PC-9 (cell line): Measurements from ENCODE around the gene SRP9. TPM values are rescaled to one million over a fixed set of nuclear protein-coding genes. Genes with fewer than 3 reads are reported as not detected.

Experiments used
- BruUV-seq: library from RNA; stranded (reverse); fragments of 400-500 nt; replicated peaks from 2 replicates; lab custom pipeline; 2021; lab: Mats Ljungman, UMichigan
- CTCF ChIA-PET: fragments of 300-600 bp; sonication (Branson Sonifier 250); formaldehyde crosslinking; loops from one replicate; lab custom pipeline; 2022; ENCODE audit warnings: antibody characterized with exemption; lab: Charles Lee
- POLR2A ChIA-PET: fragments of 300-600 bp; sonication (Branson Sonifier 250); formaldehyde crosslinking; loops from one replicate; lab custom pipeline; 2022; ENCODE audit warnings: antibody characterized with exemption; ENCODE audit not compliant: unreplicated experiment; lab: Charles Lee
- DNase-seq, 2 experiments: peaks; one replicate each; pipeline versions ENCODE4 v3.0.0 to v3.0.0-alpha.2; 2015 to 2022; ENCODE audit warnings: mixed read lengths in 1 of 2
- H2AFZ ChIP-seq: fragments of 200-600 bp; sonication (generic); 2 replicates; pipeline ENCODE4 v1.8.1; 2017; ENCODE audit warnings: antibody characterized with exemption
- H3F3A ChIP-seq: fragments of 200-600 bp; sonication (generic); 2 replicates; pipeline ENCODE4 v1.8.1; 2017; ENCODE audit warnings: antibody characterized with exemption, mild to moderate bottlenecking, low read depth; ENCODE audit not compliant: insufficient read depth
- H3K27ac ChIP-seq: fragments of 200-600 bp; sonication (generic); 2 replicates; pipeline ENCODE4 v1.6.1; 2016; ENCODE audit warnings: mixed run types
- H3K27me3 ChIP-seq: fragments of 200-600 bp; sonication (generic); 2 replicates; pipeline ENCODE4 v1.6.1; 2016; ENCODE audit warnings: low read depth, mixed run types; ENCODE audit not compliant: insufficient read depth
- H3K36me3 ChIP-seq: fragments of 200-600 bp; sonication (generic); 2 replicates; pipeline ENCODE4 v1.6.1; 2016; ENCODE audit warnings: low read depth, mixed run types
- H3K4me1 ChIP-seq: fragments of 200-600 bp; sonication (generic); replicated peaks from 2 replicates; pipeline ENCODE4 v1.6.1; 2016; ENCODE audit warnings: mixed run types; ENCODE audit not compliant: insufficient read depth
- H3K4me2 ChIP-seq: fragments of 200-600 bp; sonication (generic); 2 replicates; pipeline ENCODE4 v1.6.1; 2017; ENCODE audit warnings: mixed run types
- H3K4me3 ChIP-seq: fragments of 200-600 bp; sonication (generic); 2 replicates; pipeline ENCODE4 v1.6.1; 2016; ENCODE audit warnings: mixed run types
- H3K79me2 ChIP-seq: fragments of 200-600 bp; sonication (generic); 2 replicates; pipeline ENCODE4 v1.6.1; 2017; ENCODE audit warnings: low read depth, mixed run types
- H3K9me2 ChIP-seq: fragments of 200-600 bp; sonication (generic); 2 replicates; pipeline ENCODE4 v1.8.1; 2017; ENCODE audit warnings: mild to moderate bottlenecking; ENCODE audit not compliant: insufficient read depth
- H3K9me3 ChIP-seq: fragments of 200-600 bp; sonication (generic); 2 replicates; pipeline ENCODE4 v1.8.1; 2016; ENCODE audit warnings: low read depth; ENCODE audit not compliant: insufficient read depth
- H4K20me1 ChIP-seq: fragments of 200-600 bp; sonication (generic); 2 replicates; pipeline ENCODE4 v1.8.1; 2017; ENCODE audit not compliant: insufficient read depth
- EZH2 ChIP-seq: fragments of 200-600 bp; sonication (generic); IDR thresholded peaks from 2 replicates; pipeline ENCODE4 v1.8.0; 2017; ENCODE audit warnings: antibody characterized with exemption, low read depth
- intact Hi-C: fragments of 100-400 bp; cut with micrococcal nuclease; formaldehyde crosslinking; loops from one replicate; pipeline ENCODE4 v1.10.0; 2022; ENCODE audit not compliant: unreplicated experiment
- total RNA-seq: library from RNA; stranded (reverse); gene quantifications from 2 replicates; pipeline ENCODE4 v1.2.3, GENCODE V29; 2021
- TF ChIP-seq, protein P1 (sequence below): fragments of 200-600 bp; sonication (generic); conservative IDR thresholded peaks from 2 replicates; pipeline ENCODE4 v1.6.1; 2017; ENCODE audit warnings: mixed run types, antibody characterized with exemption, mild to moderate bottlenecking, moderate library complexity

Gene SRP9
- total RNA-seq, 1 experiment from 2014 or later, result 406 TPM

DNA sequence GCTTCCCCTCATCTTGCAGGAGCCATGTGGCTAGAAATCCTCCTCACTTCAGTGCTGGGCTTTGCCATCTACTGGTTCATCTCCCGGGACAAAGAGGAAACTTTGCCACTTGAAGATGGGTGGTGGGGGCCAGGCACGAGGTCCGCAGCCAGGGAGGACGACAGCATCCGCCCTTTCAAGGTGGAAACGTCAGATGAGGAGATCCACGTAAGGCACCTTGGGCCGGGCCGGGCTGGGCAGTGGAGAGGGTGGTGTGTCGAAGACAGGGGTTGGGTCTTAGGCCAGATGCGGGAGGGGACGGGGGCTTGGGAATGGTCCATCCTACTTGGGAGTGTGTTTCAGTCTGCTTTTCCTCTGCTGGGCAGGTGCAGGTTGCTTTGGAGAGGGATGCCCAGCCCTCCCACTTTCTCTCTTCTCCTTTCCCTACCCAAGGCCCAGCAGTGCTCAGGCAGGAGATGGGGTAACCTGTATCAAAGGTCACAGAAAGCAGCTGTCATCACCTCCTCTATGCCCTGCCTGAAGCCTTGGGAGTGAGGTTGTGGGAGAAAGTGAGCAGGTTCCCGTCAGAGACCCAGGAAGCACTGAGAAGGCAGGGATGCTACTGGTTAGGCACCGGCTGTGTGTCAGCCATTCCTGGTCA lies 51.2 kb downstream of the SRP9 start:
- Histone ChIP-seq H3K79me2 (peaks cover 36% of the 10 kb centered on the region), H3K27me3 (no peaks in the 10 kb centered on the region), H3F3A (peaks cover 6% of the 10 kb centered on the region; the same call in 1 of the 2 replicates), H3K4me2 (no peak overlapping the region), H3K4me1 (no peaks in the 10 kb centered on the region), H2AFZ (no peak overlapping the region), H3K9me3 (no peaks in the 10 kb centered on the region), H3K27ac (no peak overlapping the region), H4K20me1 (peaks cover 9% of the 10 kb centered on the region; the same call in 1 of the 2 replicates), H3K36me3 (peaks cover 35% of the 10 kb centered on the region), H3K4me3 (no peak overlapping the region), H3K9me2 (no peaks in the 10 kb centered on the region)
- TF ChIP-seq EZH2, result no peak
- TF ChIP-seq, protein P1, sequence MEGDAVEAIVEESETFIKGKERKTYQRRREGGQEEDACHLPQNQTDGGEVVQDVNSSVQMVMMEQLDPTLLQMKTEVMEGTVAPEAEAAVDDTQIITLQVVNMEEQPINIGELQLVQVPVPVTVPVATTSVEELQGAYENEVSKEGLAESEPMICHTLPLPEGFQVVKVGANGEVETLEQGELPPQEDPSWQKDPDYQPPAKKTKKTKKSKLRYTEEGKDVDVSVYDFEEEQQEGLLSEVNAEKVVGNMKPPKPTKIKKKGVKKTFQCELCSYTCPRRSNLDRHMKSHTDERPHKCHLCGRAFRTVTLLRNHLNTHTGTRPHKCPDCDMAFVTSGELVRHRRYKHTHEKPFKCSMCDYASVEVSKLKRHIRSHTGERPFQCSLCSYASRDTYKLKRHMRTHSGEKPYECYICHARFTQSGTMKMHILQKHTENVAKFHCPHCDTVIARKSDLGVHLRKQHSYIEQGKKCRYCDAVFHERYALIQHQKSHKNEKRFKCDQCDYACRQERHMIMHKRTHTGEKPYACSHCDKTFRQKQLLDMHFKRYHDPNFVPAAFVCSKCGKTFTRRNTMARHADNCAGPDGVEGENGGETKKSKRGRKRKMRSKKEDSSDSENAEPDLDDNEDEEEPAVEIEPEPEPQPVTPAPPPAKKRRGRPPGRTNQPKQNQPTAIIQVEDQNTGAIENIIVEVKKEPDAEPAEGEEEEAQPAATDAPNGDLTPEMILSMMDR, result no peak
- no peak for DNase-seq
- ChIA-PET CTCF (interaction anchor here (0.6 kb wide), 1 partner anchor 95 kb away, joined by 4 read pairs; no protein-coding TSS in a partner anchor), POLR2A (interaction anchor here (0.6 kb wide), 1 partner anchor 52 kb away, joined by 4 read pairs; the partner anchor contains the start of gene SRP9)
- intact Hi-C loops, result no loop called here
- no TSS peak for BruUV-seq

DNA sequence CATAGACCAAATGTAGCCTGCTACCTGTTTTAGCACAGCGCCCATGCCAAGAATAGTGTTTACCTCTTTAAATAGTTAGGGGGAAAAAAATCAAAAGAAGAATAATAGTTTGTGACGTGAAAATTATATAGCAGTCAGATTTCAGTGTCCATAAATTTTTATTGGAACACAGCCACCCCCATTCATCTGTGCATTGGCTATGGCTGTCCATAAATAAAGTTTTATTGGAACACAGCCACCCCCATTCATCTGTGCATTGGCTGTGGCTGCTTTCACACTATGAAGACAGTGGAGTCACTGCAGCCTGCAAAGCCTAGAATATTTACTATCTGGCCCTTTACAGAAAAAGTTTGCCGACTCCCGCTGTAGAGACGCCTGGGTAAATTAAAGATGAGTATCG lies 53.2 kb downstream of the SRP9 start:
- peaks cover 18% of the 10 kb centered on the region for H3K79me2 ChIP-seq
- POLR2A ChIA-PET, result no interaction called here
- intact Hi-C loops, result no loop called here

More for the DNA sequence above, 53.2 kb downstream of the SRP9 start:
- Histone ChIP-seq H3K27ac (no peak overlapping the region), H3F3A (peaks cover 6% of the 10 kb centered on the region; the same call in 1 of the 2 replicates), H4K20me1 (peaks cover 6% of the 10 kb centered on the region; the same call in 1 of the 2 replicates), H3K4me1 (no peaks in the 10 kb centered on the region), H3K4me3 (no peak overlapping the region), H3K4me2 (no peak overlapping the region), H3K27me3 (no peaks in the 10 kb centered on the region), H3K9me3 (no peaks in the 10 kb centered on the region), H3K36me3 (peaks cover 35% of the 10 kb centered on the region), H2AFZ (no peak overlapping the region), H3K9me2 (no peaks in the 10 kb centered on the region)
- DNase-seq, result no peak
- CTCF ChIA-PET, result no interaction called here
- BruUV-seq, result no TSS peak
- no peak for TF ChIP-seq EZH2
- TF ChIP-seq, protein P1, result no peak
